HepG2 (cell line): ENCODE data around the gene CAVIN3. TPM values are rescaled to one million over a fixed set of nuclear protein-coding genes. Genes with fewer than 3 reads are reported as not detected.

Experiments
- KMT2A ChIP-seq: sonication (generic); formaldehyde crosslinking; IDR thresholded peaks from 2 replicates; pipeline ENCODE4 v1.4.0; 2020; ENCODE audit warnings: missing genetic modification reagents
- MBNL3 ChIP-seq: fragments of 250-450 bp; sonication (Bioruptor Pico); conservative IDR thresholded peaks from 2 replicates; pipeline ENCODE4 v1.8.0; 2022; ENCODE audit warnings: mild to moderate bottlenecking, inconsistent platforms
- RFXAP ChIP-seq: sonication (generic); formaldehyde crosslinking; IDR thresholded peaks from 2 replicates; pipeline ENCODE4 v1.4.0; 2020; ENCODE audit warnings: missing genetic modification reagents, borderline replicate concordance
- SOX13 ChIP-seq, 3 experiments: fragments of 450-650 bp in 1 of 3; sonication (generic) in 1 of 3; formaldehyde crosslinking in 1 of 3; IDR thresholded peaks in 2 of 3; conservative IDR thresholded peaks in 1 of 3; 2 replicates each; pipeline versions ENCODE4 v1.5.0 to v1.6.1; 2016 to 2020; ENCODE audit warnings: antibody characterized with exemption in 1 of 3, mild to moderate bottlenecking in 1 of 3, missing compliant biosample characterization in 1 of 3, missing genetic modification reagents in 1 of 3, moderate library complexity in 1 of 3
- ZNF619 ChIP-seq: sonication (generic); formaldehyde crosslinking; IDR thresholded peaks from 2 replicates; pipeline ENCODE4 v1.4.0; 2020; ENCODE audit warnings: mild to moderate bottlenecking, missing genetic modification reagents
- polyA plus RNA-seq, 8 experiments: library from polyadenylated mRNA; depleted of rRNA in 3 of 8; stranded (reverse) in 7 of 8; unstranded in 1 of 8; fragments of >200 nt; fragmentation: Illumina TruSeq in 4 of 8; extraction: Trizol in 4 of 8; gene quantifications; 2 replicates each; pipeline versions ENCODE4 v1.2.1 to v1.2.3, GENCODE V29; 2011 to 2016; ENCODE audit warnings: low read depth in 4 of 8, missing spikeins in 1 of 8, mixed read lengths in 1 of 8; ENCODE audit not compliant: insufficient read depth in 1 of 8
- total RNA-seq, 5 experiments: library from RNA; depleted of rRNA; stranded (reverse); fragments of >200 nt; fragmentation: Illumina TruSeq; extraction: Trizol; gene quantifications; 2 replicates each; pipeline ENCODE4 v1.2.3, GENCODE V29; 2016; ENCODE audit warnings: low read depth in 1 of 5
- TF ChIP-seq, protein P1 (sequence below), 2 experiments: sonication (generic) in 1 of 2; formaldehyde crosslinking in 1 of 2; IDR thresholded peaks; 2 replicates each; pipeline versions ENCODE4 v1.4.0 to v1.6.1; 2016 to 2020; ENCODE audit warnings: borderline replicate concordance in 1 of 2, low read depth in 1 of 2, mild to moderate bottlenecking in 1 of 2, missing genetic modification reagents in 1 of 2
- TF ChIP-seq, protein P2 (sequence below): sonication (generic); formaldehyde crosslinking; IDR thresholded peaks from 2 replicates; pipeline ENCODE4 v1.4.0; 2020; ENCODE audit warnings: low read depth, missing genetic modification reagents
- TF ChIP-seq, protein P3 (sequence below): sonication (generic); formaldehyde crosslinking; IDR thresholded peaks from 2 replicates; pipeline ENCODE4 v1.4.0; 2020; ENCODE audit warnings: missing genetic modification reagents, borderline replicate concordance

The CAVIN3 gene
- total and polyA plus RNA-seq, 2 of the 13 experiments (the other 11 are each of a cell fraction or from before 2014, with no cell fraction given): not detected

DNA sequence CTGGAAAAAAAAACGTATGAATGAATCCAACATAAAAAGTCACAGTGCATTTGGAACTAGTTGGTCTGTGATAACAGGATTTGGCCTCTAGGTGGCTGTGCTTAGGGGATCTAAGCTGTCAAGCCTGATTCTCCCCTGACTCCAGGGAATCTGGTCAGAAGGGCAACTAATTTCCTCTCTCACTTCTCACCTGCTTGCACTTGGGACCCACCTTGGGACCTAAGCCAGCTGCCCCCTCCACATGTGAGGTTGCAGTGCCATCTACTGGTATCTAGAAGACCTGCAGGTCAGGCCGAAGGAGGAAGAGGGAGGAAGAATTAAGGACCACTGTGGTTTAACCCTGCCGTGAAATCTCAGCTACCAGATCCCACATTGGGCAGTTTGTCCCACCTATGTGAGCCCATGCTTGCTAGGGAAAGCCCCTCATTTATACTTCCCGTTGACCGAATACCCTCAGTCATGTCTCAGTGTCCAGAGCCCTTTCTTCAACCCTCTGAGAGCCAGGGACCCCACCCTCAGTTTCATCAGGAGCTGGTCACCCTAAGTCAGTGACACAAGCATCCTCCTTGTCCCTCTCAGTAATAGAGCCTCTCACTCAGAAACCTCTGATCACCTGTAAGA, 33.2 kb upstream of the CAVIN3 start (continued):
- TF ChIP-seq, protein P1, sequence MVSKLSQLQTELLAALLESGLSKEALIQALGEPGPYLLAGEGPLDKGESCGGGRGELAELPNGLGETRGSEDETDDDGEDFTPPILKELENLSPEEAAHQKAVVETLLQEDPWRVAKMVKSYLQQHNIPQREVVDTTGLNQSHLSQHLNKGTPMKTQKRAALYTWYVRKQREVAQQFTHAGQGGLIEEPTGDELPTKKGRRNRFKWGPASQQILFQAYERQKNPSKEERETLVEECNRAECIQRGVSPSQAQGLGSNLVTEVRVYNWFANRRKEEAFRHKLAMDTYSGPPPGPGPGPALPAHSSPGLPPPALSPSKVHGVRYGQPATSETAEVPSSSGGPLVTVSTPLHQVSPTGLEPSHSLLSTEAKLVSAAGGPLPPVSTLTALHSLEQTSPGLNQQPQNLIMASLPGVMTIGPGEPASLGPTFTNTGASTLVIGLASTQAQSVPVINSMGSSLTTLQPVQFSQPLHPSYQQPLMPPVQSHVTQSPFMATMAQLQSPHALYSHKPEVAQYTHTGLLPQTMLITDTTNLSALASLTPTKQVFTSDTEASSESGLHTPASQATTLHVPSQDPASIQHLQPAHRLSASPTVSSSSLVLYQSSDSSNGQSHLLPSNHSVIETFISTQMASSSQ (IDR thresholded peaks at IDR 0.05; ENCODE audit: low read depth): 0 out of 2 replicates have a peak, but pooled peaks have one; percentile 23
- TF ChIP-seq, protein P1 (CRISPR knock-in tag; IDR thresholded peaks at IDR 0.05; ENCODE audit: borderline replicate concordance): no peak
- TF ChIP-seq, protein P2, sequence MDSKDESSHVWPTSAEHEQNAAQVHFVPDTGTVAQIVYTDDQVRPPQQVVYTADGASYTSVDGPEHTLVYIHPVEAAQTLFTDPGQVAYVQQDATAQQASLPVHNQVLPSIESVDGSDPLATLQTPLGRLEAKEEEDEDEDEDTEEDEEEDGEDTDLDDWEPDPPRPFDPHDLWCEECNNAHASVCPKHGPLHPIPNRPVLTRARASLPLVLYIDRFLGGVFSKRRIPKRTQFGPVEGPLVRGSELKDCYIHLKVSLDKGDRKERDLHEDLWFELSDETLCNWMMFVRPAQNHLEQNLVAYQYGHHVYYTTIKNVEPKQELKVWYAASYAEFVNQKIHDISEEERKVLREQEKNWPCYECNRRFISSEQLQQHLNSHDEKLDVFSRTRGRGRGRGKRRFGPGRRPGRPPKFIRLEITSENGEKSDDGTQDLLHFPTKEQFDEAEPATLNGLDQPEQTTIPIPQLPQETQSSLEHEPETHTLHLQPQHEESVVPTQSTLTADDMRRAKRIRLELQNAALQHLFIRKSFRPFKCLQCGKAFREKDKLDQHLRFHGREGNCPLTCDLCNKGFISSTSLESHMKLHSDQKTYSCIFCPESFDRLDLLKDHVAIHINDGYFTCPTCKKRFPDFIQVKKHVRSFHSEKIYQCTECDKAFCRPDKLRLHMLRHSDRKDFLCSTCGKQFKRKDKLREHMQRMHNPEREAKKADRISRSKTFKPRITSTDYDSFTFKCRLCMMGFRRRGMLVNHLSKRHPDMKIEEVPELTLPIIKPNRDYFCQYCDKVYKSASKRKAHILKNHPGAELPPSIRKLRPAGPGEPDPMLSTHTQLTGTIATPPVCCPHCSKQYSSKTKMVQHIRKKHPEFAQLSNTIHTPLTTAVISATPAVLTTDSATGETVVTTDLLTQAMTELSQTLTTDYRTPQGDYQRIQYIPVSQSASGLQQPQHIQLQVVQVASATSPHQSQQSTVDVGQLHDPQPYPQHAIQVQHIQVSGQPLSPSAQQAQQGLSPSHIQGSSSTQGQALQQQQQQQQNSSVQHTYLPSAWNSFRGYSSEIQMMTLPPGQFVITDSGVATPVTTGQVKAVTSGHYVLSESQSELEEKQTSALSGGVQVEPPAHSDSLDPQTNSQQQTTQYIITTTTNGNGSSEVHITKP (CRISPR knock-in tag): no peak
- TF ChIP-seq SOX13 (IDR thresholded peaks at IDR 0.05) (no peak), SOX13 (CRISPR knock-in tag; conservative IDR thresholded peaks at IDR 0.05 in 1 of 2, IDR thresholded peaks at IDR 0.05 in 1 of 2) (peak in 1 of 2 experiments; percentile 34; a peak in 1 of 4 replicates), MBNL3 (CRISPR knock-in tag) (no peak), RFXAP (CRISPR knock-in tag) (no peak), ZNF619 (no peak), KMT2A (CRISPR knock-in tag) (0 out of 2 replicates have a peak, but pooled peaks have one; percentile 27)
- TF ChIP-seq, protein P3, sequence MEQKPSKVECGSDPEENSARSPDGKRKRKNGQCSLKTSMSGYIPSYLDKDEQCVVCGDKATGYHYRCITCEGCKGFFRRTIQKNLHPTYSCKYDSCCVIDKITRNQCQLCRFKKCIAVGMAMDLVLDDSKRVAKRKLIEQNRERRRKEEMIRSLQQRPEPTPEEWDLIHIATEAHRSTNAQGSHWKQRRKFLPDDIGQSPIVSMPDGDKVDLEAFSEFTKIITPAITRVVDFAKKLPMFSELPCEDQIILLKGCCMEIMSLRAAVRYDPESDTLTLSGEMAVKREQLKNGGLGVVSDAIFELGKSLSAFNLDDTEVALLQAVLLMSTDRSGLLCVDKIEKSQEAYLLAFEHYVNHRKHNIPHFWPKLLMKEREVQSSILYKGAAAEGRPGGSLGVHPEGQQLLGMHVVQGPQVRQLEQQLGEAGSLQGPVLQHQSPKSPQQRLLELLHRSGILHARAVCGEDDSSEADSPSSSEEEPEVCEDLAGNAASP (CRISPR knock-in tag): peak; percentile 63
